Activated CD4-positive, alpha-beta T cell treated with anti-CD3 and anti-CD28 coated beads, Interleukin-2, amount 50 U/mL, for 1 hour (primary cell): ENCODE measurements around the gene PTPRN2.

Source experiments
- DNase-seq: peaks from one replicate; pipeline ENCODE4 v3.0.0-alpha.2; 2020

Gene PTPRN2

GRCh38 chr7:157690058-157690832 lies 897.4 kb downstream of the PTPRN2 start:
- DNase-seq: no peak

GRCh38 chr7:157689269-157690057 lies 898.2 kb downstream of the PTPRN2 start:
- DNase-seq: no peak

DNA sequence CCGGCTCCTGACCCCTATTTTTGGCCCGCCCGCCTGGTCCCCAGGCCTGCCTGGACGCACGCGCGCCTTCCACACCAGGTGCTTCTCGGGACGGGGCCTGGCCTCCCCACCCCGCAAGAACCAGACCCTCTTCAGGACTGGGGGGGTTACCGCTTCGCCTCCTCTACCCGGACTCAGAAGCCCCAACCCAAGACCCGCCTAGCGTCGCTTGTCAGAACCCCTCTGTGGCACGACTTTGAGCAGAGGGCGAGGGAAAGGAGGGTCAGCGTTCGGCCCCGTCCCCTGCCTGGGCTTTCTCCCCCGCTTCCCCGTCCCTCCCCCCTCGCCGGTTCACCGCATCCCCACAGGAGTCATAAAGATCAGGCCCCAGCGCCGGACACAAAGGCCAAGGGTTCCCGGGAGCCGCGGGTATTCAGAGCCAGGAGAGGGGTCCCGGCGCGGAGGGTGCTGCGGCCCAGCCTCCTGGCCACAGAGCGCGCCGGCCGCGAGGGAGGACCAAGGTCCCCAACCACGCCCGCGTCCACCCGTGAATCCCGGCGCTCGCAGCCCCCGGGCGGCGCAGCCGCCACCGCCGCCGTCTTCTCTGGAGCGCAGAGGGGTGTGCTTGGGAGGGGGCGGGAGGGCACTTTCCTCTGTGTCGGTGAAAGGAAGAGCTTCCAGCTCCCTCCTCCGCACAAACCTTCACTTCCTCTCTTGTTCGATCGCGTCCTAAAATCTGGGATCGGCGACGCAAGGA lies 898.9 kb downstream of the PTPRN2 start:
- no peak for DNase-seq

DNA sequence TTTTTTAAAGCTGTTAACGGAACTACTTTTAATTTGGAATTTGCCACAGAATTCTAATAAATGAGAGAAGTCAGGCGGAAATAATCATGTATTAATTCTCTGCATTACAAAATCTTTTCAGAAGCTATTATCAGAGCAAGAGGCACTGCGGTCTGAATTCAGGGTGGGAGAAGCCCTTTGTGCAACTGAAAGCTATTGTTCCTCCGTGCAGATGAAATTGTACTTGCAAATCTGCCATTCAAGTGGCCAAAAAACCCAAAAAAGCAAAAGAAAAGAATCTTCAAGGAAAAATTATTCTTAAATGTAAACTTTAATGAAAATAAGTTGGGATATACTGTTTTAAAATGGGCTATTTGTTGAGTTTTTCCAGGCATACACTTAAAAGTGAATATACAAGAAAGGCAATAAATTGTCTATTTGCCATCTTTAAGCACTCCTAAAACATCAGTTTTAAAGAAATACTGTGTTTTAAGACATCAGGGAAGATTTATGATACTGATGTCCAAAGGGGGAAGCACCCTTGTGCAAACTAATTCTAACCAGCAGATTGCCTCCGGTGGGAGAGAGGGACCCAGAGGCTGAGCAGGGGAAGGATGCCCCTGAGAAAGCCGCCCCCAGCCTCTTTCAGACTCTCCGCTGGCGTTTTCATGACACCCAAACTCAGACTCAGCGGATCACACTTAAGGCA lies 899.6 kb downstream of the PTPRN2 start:
- DNase-seq: no peak

- no peak for DNase-seq
Measured at GRCh38 chr7:157687158-157687557, 900.5 kb downstream of the PTPRN2 start.

- DNase-seq: no peak
Measured at GRCh38 chr7:157686285-157686894, 901.2 kb downstream of the PTPRN2 start.

DNA sequence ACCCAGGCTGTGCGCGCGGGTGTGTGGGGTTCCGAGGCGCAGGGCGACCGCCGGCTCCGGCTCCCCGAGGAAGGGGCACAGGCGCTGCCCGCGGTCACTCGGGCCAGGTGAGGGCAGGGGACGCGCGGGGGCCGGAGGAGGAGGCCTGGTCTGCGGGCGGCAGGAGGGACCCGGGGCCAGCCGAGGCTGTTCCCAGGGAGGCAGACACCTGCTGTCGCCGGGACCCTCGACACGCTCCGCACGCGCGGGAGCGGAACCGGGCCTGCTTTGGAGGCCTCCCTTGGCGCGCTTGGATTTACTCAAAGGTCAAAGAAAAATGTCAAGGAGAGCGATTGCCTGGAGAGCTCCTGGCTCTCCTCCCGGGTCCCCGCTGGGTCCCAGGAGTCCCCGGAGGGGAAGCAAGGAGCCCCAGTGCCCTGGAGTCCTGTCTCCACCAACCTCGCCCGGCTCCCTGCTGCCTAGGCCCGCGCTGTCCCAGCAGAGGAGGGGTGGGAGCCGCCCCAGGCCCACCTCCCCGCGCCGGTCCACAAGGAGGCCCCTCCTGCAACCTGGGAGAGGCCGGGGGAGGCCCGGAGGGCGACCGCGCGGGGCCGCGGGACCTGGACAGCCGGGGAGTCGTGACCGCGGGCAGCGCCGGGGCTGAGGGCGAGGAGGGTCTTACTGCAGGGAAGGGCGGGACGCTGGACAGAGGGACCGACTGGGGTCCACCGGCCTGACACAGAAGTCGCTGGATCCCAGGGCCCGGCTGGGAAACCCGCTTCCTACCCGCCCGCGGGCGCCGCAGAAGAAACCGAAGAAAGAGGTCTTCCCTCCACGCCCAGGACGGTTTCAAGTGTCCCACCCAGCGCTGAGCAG lies 902.0 kb downstream of the PTPRN2 start:
- no peak for DNase-seq

DNA sequence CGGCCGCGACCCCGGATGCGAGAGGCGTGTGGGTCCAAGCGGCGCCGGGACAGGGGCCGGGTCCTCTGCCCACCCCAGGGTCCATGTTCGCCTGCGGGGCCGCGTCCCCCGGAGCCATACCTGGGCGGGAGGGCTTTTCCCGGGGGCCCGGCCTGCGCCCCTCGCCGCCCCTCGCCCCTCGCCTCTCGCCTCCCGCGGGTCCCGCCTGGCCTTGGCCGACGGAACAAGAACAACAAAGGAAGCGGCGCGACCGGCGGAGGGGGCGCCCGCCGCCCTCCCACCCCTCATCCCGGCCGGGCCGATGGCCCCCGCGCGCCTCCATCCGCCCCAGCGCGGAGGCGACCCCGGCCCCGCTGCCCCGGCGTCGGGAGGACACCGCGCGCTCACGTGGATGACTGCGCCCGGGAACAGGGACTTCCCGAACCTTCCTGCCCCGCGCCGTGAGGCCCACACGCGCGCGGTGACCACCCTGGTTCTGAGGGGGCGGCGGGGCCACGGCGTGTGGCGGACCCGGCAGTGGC lies 902.7 kb downstream of the PTPRN2 start:
- DNase-seq: no peak

DNA sequence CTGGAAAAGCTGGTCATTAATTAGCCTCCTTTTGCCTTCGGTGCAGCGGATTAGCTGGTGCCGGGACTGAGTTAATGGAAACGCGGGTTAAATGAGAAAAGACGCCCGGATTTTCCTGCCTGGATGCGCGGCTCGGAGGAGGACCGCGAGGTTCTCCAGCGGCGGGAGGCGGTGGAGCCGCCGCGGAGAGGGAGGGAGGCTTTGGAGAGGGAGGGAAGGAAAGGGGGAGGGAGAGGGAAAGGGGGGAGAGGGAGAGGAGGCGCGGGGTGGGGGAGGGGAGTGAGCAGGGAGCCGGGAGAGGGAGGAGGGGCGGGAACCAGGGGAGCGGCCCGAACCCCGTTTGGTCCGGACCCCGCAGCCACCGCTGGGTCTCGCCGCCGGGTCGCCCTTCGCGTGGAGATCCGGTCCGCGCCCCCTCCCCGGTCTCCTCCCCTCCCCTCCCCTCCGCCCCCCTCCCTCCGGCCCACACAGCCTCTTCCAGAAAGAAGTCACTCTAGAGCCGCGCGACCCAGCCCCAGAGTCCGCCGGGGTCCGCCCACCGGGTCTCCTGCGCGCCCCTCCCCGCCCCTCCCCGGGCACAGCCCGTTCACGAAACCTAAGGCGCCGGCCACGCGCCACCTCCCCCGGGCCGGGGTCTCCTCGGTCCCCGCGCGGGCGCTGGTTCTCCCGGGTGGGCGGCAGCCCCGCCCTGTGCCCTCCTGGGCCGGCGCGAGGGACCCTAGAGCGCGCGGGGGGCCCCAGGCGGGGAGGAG lies 903.3 kb downstream of the PTPRN2 start:
- no peak for DNase-seq

DNA sequence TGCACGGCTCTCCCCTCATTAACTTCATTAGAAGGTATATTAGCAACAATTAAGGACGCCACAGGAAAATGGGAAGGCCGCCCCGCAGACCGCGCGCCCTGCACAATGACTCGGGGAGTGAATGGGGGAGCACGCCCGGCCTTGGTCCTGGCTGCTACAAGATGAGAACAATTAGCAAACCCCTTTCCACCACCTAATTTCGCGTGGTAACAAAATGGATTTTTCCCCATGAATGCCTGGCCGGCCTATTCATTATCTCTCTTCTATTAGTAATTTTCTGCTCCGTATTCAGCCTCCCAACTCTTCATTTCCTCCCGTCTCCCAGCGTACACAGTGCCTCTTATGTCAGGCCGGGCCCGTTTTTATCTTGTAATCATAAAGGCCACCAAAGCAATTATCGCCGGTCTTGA lies 903.9 kb downstream of the PTPRN2 start:
- no peak for DNase-seq

DNA sequence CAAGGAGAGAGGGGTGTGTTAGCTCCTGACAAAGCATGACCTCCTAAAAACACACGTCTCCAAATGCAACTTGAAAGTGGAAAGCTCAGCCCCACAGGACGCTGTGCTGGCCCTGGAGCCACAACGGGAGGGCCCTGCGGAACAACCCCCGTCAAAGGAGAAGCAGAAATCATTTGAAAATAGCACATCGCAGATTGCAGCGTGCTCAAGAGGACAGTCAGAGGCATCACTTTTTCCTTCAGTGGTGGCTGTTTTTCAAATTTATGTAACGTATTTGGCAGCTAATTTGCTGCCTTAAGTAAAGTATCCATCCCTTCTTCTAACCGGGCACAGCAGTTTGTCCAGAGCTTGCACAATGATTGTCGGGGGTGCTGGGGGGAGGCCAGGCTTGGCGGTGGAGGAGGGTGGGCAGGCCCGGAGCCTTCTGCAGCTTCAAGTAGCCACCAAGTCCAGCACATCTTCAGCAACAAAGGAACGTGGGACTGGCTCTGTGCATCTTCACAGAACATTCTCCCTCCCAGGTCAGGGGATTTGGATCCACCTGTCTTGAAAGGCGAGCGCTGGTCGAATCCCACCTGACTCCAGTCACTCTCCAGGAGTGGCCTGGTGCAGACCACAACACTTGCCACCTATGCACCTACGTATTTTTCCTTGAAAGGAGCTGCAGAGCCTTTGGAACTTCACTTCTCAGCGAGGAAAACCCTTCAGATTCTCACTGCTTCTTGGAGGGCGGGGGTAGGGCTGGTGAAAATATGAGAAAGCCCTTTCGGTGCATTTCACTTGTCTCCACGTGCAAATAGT lies 904.5 kb downstream of the PTPRN2 start:
- no peak for DNase-seq

- no peak for DNase-seq
Measured at GRCh38 chr7:157682064-157682945, 905.3 kb downstream of the PTPRN2 start.

DNA sequence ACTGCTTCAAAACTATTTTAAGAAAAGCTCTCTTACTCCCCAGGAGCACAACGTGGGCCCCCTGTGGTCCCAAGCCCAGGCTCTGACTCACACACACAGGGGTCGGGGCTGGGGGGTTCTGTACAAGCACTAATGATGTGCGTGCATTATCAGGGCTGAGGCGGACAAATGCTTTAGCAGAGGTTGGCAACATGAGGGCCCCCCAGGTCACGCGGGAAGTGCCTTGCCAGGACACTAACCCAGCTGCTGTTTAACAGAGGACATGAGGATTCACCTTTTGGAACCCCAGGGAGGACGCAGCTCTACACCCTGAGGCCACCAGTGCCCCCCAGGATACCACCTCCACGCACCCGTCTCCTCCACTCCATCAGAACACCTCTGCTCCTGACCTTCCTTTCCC lies 908.0 kb downstream of the PTPRN2 start:
- DNase-seq: no peak

DNA sequence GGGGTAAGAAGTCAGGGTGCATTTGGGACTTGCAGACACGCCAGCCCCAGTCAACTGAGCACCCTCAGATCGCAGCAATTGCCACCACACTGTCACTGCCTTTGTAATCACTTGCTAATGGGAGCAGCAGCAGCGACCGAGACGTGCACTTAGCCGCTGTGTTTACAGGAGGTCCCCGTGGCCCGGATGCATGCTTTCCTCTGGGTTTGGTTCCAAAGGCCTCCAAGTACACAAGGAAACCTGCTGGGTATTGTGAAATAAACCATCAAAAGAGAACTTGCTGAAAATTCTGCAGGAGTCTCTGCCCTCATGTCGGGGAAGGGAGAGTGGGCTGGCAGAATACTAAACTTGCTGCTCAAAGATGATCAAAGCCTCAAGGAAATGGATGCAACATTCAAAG lies 909.1 kb downstream of the PTPRN2 start:
- DNase-seq: no peak

- DNase-seq: no peak
Measured at GRCh38 chr7:157676456-157677255, 911.0 kb downstream of the PTPRN2 start.

DNA sequence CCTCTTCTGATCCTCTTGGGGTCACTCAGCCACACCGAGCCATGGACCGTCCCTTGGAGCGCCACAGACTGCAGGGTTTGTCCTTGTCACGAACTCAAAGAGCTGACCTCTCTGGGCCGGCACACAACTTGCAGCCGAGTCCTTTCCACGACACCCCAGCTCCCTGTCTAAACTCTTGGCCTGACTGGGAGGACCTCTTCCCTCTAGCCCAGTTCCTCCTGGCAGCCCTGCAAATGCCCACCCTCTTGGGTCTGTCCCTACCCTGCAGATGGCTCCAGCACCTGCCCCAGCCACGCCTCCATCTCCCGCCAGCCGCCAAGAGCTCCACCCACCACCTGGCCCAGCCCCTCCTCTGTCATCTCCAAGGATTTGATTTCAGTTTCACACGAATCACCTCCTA lies 911.6 kb downstream of the PTPRN2 start:
- DNase-seq: no peak

GRCh38 chr7:157675427-157675927 lies 912.1 kb downstream of the PTPRN2 start:
- no peak for DNase-seq
